Stimulated activated CD4-positive, alpha-beta T cell treated with anti-CD3 and anti-CD28 coated beads, Interleukin-12 subunit alpha, Interleukin-12 subunit beta, amount 100 ng/mL, for 4 hours (primary cell): ENCODE measurements around the gene MRPL54.
A peak's percentile ranks its signal among the peaks of the same experiment; 100 is the strongest.
"Not testable (repeated sequence)": the region's sequence is repeated elsewhere in the genome, so short reads cannot be mapped to it uniquely, and the experiment has no call there.

ENCODE experiments used
- DNase-seq: peaks from one replicate; pipeline ENCODE4 v3.0.0-alpha.2; 2020

The MRPL54 gene

GRCh38 chr19:3743486-3743885, 19.0 kb upstream of the MRPL54 start:
- DNase-seq: no peak

- DNase-seq: no peak
Measured at GRCh38 chr19:3745363-3746045, 17.0 kb upstream of the MRPL54 start.

GRCh38 chr19:3746371-3747056, 16.0 kb upstream of the MRPL54 start:
- no peak for DNase-seq

GRCh38 chr19:3748965-3749364, 13.5 kb upstream of the MRPL54 start:
- no peak for DNase-seq

GRCh38 chr19:3750211-3750610, 12.3 kb upstream of the MRPL54 start:
- no peak for DNase-seq

GRCh38 chr19:3751236-3751635, 11.2 kb upstream of the MRPL54 start:
- no peak for DNase-seq

GRCh38 chr19:3752492-3752891, 10.0 kb upstream of the MRPL54 start:
- DNase-seq: no peak

GRCh38 chr19:3753631-3754410, 8.7 kb upstream of the MRPL54 start:
- no peak for DNase-seq

- not testable (repeated sequence) for DNase-seq
Measured at GRCh38 chr19:3757705-3758104, 4.8 kb upstream of the MRPL54 start.

GRCh38 chr19:3758297-3758696, 4.2 kb upstream of the MRPL54 start:
- DNase-seq: not testable (repeated sequence)

- no peak for DNase-seq
Measured at GRCh38 chr19:3759482-3760254, 2.8 kb upstream of the MRPL54 start.

- DNase-seq: no peak
Measured at GRCh38 chr19:3760871-3761361, 1.6 kb upstream of the MRPL54 start.

GRCh38 chr19:3761382-3762129, 926 bp upstream of the MRPL54 start, which contains the start of gene APBA3:
APBA3 (minus strand) TSS chr19:3761692; CDS start chr19:3760264, 1,428 bp downstream.
- peak; percentile 97 for DNase-seq

- no peak for DNase-seq
Measured at GRCh38 chr19:3762130-3762473, 380 bp upstream of the MRPL54 start.

- DNase-seq: no peak
Measured at GRCh38 chr19:3765121-3765520, 2.6 kb downstream of the MRPL54 start.

GRCh38 chr19:3765757-3766156, 3.3 kb downstream of the MRPL54 start:
- not testable (repeated sequence) for DNase-seq

GRCh38 chr19:3766520-3766919, 4.0 kb downstream of the MRPL54 start:
- no peak for DNase-seq

GRCh38 chr19:3767050-3767449, 4.6 kb downstream of the MRPL54 start:
- DNase-seq: no peak

GRCh38 chr19:3768015-3768747, 5.7 kb downstream of the MRPL54 start:
- no peak for DNase-seq

GRCh38 chr19:3768748-3769099, 6.2 kb downstream of the MRPL54 start:
- no peak for DNase-seq

- DNase-seq: no peak
Measured at GRCh38 chr19:3769494-3769893, 7.0 kb downstream of the MRPL54 start.
